ENCODE measurements around the gene INSL3.
A peak's percentile ranks its signal among the peaks of the same experiment; 100 is the strongest.
"Not testable (repeated sequence)": the region's sequence is repeated elsewhere in the genome, so short reads cannot be mapped to it uniquely, and the experiment has no call there.

Gene INSL3

GRCh38 chr19:17811681-17812080 is 9.6 kb downstream of the INSL3 start:
- no peak for DNase-seq

GRCh38 chr19:17811103-17811502 is 10.2 kb downstream of the INSL3 start:
- no peak for DNase-seq

GRCh38 chr19:17807731-17808316 is 13.5 kb downstream of the INSL3 start:
- no peak for DNase-seq

- DNase-seq: no peak
Observed at GRCh38 chr19:17806945-17807344, 14.4 kb downstream of the INSL3 start.

- DNase-seq: no peak
Observed at GRCh38 chr19:17805427-17805826, 15.9 kb downstream of the INSL3 start.

GRCh38 chr19:17803264-17803896 is 17.9 kb downstream of the INSL3 start:
- DNase-seq: no peak

GRCh38 chr19:17802137-17802858 is 19.0 kb downstream of the INSL3 start:
- DNase-seq: no peak

- not testable (repeated sequence) for DNase-seq
Observed at GRCh38 chr19:17798599-17798998, 22.7 kb downstream of the INSL3 start.

GRCh38 chr19:17797424-17798201 is 23.7 kb downstream of the INSL3 start:
- peak; percentile 42 for DNase-seq

- no peak for DNase-seq
Observed at GRCh38 chr19:17796838-17797423, 24.4 kb downstream of the INSL3 start.

- DNase-seq: no peak
Observed at GRCh38 chr19:17796013-17796837, 25.1 kb downstream of the INSL3 start.

GRCh38 chr19:17795495-17795856 is 25.8 kb downstream of the INSL3 start:
- DNase-seq: no peak

GRCh38 chr19:17794731-17795494 is 26.4 kb downstream of the INSL3 start, which contains the start of gene B3GNT3:
Gene B3GNT3 (plus strand): TSS chr19:17795138. CDS start chr19:17807808, 12,670 bp downstream.
- no peak for DNase-seq

- DNase-seq: no peak
Observed at GRCh38 chr19:17794412-17794730, 26.9 kb downstream of the INSL3 start.

GRCh38 chr19:17790059-17790780 is 31.1 kb downstream of the INSL3 start:
- no peak for DNase-seq

- no peak for DNase-seq
Observed at GRCh38 chr19:17788632-17789031, 32.7 kb downstream of the INSL3 start.

- DNase-seq: no peak
Observed at GRCh38 chr19:17787274-17787913, 33.9 kb downstream of the INSL3 start.

- DNase-seq: peak; percentile 70
Observed at GRCh38 chr19:17784201-17785008, 36.9 kb downstream of the INSL3 start.

- not testable (repeated sequence) for DNase-seq
Observed at GRCh38 chr19:17783721-17784120, 37.6 kb downstream of the INSL3 start.

Data from stimulated activated CD4-positive, alpha-beta T cell treated with anti-CD3 and anti-CD28 coated beads, Interleukin-12 subunit alpha, Interleukin-12 subunit beta, amount 100 ng/mL, for 4 hours (primary cell).